Measurements from ENCODE around the gene ARMC5. TPM values are rescaled to one million over a fixed set of nuclear protein-coding genes. Genes with fewer than 3 reads are reported as not detected.
"Not testable (repeated sequence)": the region's sequence is repeated elsewhere in the genome, so short reads cannot be mapped to it uniquely, and the experiment has no call there.

ARMC5 gene
- total RNA-seq, 1 experiment from 2014 or later: 6.7 TPM

DNA sequence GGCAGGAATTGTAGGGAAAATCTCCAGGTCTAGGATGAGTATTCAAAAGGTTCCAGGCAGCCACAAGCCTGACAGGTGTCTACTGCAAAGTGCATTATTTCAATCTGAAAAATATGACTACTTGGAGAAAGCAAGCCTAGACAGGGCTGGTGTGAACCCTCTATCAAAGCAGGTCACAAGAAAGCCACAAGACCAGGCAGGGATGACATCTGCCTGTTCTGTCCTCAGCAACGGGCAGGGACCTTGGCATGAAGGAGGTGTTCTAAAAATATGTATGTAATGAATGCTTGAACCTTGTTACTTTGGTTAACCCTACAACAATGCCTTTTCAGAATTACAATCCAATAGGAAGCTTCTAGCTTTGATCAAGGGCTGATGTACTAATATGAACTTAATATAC lies 30.0 kb upstream of the ARMC5 start:
- in situ Hi-C loops (cut with HindIII; ENCODE audit: low pct_unique_long_range_greater_than_20kb, low sequenced_read_pairs): no loop called here

GRCh38 chr16:31429796-31430195 lies 29.5 kb upstream of the ARMC5 start:
- no peak for DNase-seq (ENCODE audit: low read depth, low spot score)
- in situ Hi-C loops (cut with HindIII; ENCODE audit: low pct_unique_long_range_greater_than_20kb, low sequenced_read_pairs): no loop called here

More for the DNA sequence above, 30.0 kb upstream of the ARMC5 start:
- DNase-seq (ENCODE audit: low read depth, low spot score): no peak

GRCh38 chr16:31430380-31431052 lies 28.8 kb upstream of the ARMC5 start:
- in situ Hi-C loops (cut with HindIII; ENCODE audit: low pct_unique_long_range_greater_than_20kb, low sequenced_read_pairs): no loop called here
- DNase-seq (ENCODE audit: low read depth, low spot score): no peak

DNA sequence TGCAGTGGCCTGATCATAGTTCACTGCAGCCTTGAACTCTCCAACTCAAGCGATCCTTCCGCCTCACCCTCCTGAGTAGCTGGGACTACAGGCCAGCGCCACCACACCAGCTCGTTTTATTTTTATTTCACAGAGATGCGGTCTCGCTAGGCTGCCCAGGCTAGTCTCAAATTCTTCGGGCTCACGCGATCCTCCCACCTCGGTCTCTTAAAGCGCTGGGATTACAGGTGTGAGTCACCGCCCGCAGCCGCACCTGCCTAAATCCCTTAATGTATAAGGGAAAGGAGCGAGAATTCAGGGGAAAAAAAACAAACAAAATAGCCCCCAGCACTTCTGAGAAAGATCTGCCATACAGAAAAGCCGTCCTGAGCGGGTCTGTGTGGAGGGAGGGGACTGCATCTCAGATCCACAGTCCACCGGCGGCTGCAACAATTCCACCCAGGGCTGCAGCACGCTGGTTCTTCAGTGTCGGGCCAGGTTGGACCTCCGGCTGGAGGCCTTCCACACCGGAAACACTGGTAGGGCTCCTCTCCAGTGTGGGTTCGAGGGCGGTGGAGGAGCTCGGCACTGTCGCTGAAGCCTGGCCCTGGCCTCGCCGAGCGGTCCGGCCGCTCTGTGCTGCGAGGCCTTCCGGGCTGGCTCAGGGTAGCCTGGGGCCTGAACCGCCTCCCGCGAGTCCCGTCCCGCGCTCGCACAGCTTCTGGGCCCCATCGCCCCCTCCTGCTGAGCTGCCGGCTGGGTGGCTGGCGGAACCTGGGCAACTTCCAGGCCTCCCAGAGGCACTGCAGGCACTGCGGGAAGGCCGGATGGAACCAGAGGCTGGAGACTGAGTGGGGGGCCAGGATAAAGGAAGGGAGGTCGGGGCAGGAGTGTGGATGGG lies 23.7 kb upstream of the ARMC5 start:
- in situ Hi-C loops (cut with HindIII; ENCODE audit: low pct_unique_long_range_greater_than_20kb, low sequenced_read_pairs): no loop called here
- no peak for DNase-seq (ENCODE audit: low read depth, low spot score)

DNA sequence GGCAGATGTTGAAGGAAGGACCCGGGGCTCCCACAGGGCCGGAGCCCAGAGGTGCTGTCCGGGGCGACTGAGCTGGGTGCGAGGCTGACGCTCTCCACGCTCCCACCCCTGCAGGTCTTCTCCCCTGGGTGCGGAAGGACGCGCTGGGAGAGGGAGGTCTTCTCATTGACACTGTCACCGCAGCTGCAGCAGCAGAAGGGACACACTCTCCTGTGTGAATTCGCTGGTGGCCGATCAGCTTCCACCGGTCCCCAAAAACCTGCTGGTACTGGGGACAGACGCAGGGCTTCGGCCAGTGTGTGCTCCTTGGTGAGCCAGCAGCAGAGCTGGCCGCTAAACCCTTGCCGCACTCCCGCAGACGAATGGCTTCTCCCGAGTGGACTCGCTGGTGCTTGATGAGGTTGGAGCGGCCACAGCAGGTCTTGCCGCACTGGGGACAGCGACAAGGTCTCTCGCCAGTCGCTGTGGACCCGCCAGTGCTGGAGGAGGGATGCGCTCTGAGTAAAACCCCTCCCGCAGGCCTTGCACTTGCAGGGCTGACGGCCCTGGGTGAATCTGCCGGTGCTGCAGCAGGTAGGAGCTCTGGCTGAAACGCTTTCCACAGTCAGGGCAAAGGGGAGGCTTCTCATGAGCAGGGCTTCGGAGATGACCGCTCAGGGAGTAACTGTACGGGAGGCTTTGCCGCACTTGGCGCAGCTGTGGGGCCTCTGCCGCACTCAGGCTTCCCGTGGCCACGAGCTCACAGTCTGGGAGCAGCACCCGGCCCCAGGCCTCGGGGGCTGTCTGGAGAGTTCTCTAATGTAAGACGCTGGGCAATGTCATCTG lies 22.9 kb upstream of the ARMC5 start:
- DNase-seq (ENCODE audit: low read depth, low spot score): no peak
- in situ Hi-C loops (cut with HindIII; ENCODE audit: low pct_unique_long_range_greater_than_20kb, low sequenced_read_pairs): no loop called here

- in situ Hi-C loops (cut with HindIII; ENCODE audit: low pct_unique_long_range_greater_than_20kb, low sequenced_read_pairs): no loop called here
- no peak for DNase-seq (ENCODE audit: low read depth, low spot score)
Measured at GRCh38 chr16:31438414-31438813, 20.9 kb upstream of the ARMC5 start.

DNA sequence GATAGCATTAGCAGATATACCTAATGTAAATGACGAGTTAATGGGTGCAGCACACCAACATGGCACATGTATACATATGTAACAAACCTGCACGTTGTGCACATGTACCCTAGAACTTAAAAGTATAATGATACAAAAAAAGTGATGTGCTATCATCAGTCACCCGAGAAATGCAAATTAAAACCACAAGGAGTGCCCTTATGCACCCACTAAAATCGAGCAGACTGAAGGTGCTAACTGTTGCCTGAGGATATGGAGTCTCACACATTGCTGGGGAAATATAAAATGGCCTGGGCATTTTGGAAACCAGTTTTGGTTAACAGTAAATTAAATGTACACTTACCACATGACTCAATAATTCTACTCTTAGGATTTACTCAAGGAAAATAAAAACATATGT lies 20.3 kb upstream of the ARMC5 start:
- DNase-seq (ENCODE audit: low read depth, low spot score); in situ Hi-C loops (cut with HindIII; ENCODE audit: low pct_unique_long_range_greater_than_20kb, low sequenced_read_pairs): not testable (repeated sequence)

- in situ Hi-C loops (cut with HindIII; ENCODE audit: low pct_unique_long_range_greater_than_20kb, low sequenced_read_pairs): no loop called here
Measured at GRCh38 chr16:31439519-31439918, 19.8 kb upstream of the ARMC5 start.

DNA sequence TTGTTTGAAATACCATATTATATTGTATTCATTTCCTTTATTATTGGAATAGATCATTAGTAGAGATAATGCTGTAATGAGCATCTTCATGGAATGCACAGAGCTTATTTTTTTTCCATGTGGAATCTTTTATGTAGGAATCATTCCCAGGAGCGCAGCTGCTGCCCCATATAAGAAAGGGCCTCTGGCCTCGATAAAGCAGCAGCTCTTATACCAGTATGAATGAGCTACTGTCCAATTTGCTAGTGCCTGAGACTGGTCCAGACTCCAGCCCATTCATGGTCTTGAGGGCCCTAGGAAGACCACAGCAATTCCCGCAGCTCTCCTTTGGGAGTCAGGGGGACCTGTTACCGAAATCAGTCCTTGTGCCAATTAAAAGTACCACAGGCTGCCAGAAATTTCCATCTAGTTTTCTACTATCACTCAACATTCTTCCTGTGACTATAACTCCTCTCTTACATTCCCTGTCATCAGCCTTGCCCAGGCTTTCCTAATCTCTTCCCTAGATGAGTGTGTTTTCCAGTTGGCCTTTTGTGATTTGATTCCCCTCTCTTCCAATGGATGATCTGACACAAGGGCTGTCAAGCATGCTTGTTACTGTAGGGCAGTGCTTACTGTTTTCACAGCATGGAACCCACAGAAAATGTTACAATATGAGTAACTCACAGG lies 18.7 kb upstream of the ARMC5 start:
- DNase-seq (ENCODE audit: low read depth, low spot score): no peak
- in situ Hi-C loops (cut with HindIII; ENCODE audit: low pct_unique_long_range_greater_than_20kb, low sequenced_read_pairs): no loop called here

More at GRCh38 chr16:31439519-31439918, 19.8 kb upstream of the ARMC5 start:
- no peak for DNase-seq (ENCODE audit: low read depth, low spot score)

DNA sequence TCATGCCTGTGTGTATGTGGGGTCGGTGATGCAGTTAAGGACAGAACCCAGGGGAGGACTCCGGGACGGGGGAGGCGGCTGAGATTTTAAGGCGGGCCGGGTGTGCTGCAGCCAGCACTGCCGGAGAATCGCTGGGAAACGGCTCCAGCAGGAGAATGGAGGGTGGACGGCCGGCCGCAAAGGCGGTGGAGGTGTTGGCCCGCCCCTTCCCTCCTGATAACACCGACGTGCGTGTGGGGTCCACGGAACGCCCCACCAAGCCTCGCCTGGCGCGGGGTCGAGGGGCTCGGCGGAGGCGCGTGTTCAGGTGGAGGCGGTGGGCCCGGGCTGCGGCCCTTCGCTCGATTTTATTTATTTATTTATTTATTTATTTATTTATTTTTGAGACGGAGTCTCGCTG lies 17.3 kb upstream of the ARMC5 start:
- in situ Hi-C loops (cut with HindIII; ENCODE audit: low pct_unique_long_range_greater_than_20kb, low sequenced_read_pairs): no loop called here
- no peak for DNase-seq (ENCODE audit: low read depth, low spot score)

DNA sequence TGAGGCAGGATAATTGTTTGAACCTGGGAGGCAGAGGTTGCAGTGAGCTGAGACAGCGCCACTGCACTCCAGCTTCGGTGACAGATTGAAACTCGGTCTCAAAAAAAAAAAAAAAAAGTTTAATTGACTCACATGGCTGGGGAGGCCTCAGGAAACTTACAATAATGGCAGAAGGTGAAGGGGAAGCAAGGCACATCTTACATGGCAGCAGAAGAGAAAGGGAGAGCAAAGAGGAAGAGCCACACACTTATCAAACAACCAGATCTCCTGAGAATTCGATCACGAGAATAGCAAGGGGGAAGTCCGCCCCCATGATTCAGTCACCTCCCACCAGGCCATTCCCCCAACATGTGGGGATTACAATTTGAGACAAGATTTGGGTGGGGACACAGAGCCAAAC lies 13.4 kb upstream of the ARMC5 start:
- DNase-seq (ENCODE audit: low read depth, low spot score); in situ Hi-C loops (cut with HindIII; ENCODE audit: low pct_unique_long_range_greater_than_20kb, low sequenced_read_pairs): not testable (repeated sequence)

DNA sequence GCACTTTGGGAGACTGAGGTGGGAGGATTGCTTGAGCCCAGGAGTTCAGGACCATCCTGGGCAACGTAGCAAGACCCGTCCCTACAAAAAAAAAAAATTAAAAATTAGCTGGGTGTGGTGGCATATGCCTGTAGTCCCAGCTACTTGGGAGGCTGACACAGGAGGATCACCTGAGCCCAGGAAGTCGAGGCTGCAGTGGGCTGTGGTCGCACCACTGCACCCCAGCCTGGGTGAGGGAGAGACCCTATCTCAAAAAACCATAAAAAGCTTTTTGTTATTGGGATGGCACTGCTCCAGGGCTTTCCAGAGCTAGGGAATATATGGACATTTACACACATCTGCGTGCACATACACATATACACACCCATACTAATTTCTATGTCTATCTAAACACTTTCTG lies 8.1 kb upstream of the ARMC5 start:
- no peak for DNase-seq (ENCODE audit: low read depth, low spot score)
- in situ Hi-C loops (cut with HindIII; ENCODE audit: low pct_unique_long_range_greater_than_20kb, low sequenced_read_pairs): no loop called here

DNA sequence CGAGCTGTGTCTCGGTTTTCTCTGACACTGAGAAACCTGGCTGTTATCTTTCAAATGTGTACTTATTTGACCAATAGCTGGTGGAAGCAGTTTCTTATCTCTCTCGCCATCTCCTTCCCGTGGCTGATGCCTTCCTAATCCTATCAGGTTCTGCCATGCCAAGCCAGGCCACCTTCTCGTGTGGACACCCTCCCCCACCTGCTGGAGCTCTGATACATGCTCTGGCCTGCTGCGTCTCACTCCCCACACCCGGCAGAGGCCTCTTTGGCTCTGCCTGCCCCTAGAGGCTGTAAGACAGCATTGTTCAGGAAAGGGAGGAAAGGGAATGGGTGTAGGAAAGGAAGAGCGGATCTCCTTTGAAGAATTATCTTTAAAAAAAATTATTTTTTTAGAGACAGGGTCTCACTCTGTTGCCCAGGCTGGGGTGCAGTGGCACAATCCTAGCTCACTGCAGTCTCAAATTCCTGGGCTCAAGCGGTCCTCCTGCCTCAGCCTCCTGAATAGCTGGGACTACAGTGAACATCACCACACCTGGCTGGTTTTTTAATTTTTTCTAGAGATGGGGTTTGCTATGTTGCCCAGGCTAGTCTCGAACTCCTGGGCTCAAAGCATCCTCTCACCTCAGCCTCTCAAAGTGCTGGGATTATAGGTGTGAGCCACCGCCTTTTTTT lies 7.5 kb upstream of the ARMC5 start:
- in situ Hi-C loops (cut with HindIII; ENCODE audit: low pct_unique_long_range_greater_than_20kb, low sequenced_read_pairs): no loop called here
- peak; percentile 85 for DNase-seq (ENCODE audit: low read depth, low spot score)

- in situ Hi-C loops (cut with HindIII; ENCODE audit: low pct_unique_long_range_greater_than_20kb, low sequenced_read_pairs): no loop called here
- peak; percentile 65 for DNase-seq (ENCODE audit: low read depth, low spot score)
Measured at GRCh38 chr16:31452631-31453106, 6.6 kb upstream of the ARMC5 start.

DNA sequence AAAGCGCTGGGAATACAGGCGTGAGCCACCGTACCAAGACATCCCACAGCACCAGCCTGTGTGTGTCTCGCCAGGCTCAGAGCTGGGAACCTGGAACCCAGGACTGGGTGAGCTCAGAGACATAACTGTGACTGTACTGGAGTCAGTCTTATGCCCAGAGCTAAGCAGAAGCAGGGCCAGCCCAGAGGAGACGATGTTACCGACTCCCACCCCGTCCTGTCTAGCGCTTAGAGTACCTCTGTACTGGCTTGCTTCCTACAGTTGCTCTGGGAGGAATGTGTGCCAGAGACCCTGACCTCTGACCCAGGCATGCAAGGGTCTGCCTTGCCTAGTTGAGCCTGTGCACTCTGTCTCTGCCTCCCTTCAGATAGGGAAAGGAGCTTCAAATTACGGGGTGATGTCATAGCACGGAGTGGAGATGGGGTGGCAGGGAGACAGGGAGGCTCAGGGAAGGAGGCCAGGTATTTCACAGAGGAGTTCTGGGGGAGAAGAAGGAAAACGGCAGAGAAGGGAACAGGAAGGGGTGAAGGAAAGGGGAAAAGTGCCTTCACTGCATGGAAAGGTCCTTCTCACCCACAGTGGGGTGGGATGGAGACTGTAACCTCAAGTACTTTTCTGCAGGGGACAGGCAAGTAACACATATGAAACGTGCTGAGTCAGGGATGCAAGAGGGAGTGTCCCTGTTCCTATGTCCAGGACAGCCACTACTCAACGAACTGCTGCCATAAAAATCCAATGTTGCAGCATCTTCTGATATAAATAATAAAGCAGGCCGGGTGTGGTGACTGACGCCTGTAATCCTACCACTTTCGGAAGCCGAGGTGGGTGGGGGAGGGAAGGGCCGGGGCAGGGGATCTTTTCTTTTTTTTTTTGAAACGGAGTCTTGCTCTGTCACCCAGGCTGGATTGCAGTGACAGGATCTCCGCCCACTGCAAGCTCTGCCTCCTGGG lies 5.8 kb upstream of the ARMC5 start:
- in situ Hi-C loops (cut with HindIII; ENCODE audit: low pct_unique_long_range_greater_than_20kb, low sequenced_read_pairs): no loop called here
- DNase-seq (ENCODE audit: low read depth, low spot score): no peak
